ENCODE data around the gene DGUOK. TPM values are rescaled to one million over a fixed set of nuclear protein-coding genes. Genes with fewer than 3 reads are reported as not detected.
"Not testable (repeated sequence)": the region's sequence is repeated elsewhere in the genome, so short reads cannot be mapped to it uniquely, and the experiment has no call there.

DGUOK gene
- total RNA-seq, 1 donor from 2014 or later, result 98.0 TPM

DNA sequence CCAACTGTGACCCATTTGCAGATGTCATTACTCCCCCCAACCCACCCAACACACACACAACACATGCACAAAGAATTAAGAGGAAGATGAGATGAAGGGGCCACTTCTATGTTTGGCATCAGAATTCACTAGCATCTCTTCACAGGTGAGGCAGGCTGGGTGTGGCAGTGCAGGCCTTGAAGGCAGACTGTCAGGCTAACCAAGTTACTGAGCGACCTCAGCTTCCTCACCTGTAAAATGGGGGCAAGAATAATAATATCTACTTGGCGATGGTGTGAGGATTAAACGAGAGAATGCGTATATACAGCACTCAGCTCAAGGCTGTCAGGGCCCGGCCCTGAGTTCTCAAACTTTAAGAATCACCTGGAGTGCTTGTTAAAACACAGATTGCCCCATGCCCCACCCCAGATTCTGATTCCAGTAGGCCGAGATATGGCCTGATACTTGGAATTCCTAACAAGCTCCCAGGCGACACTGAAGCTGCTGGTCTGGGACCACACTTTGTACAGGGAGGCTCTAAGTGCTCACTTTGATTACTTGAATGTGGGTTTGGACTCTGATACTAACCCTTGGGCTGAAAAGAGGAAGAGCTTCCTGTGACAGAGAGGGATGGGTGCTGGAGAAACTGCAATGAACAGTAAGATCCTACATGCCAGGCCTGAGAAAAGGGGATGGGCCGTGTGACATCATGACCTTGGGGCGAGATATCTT is 32.8 kb upstream of the DGUOK start:
- Mint-ChIP-seq H3K4me1 (ENCODE audit: low read depth) (peaks cover 43% of the 10 kb centered on the region), H3K36me3 (ENCODE audit: low read depth) (no peaks in the 10 kb centered on the region), H3K9me3 (no peaks in the 10 kb centered on the region), H3K27me3 (ENCODE audit: insufficient read depth) (no peaks in the 10 kb centered on the region), H3K27ac (no peak overlapping the region), H3K4me3 (no peak overlapping the region)
- intact Hi-C loops (cut with micrococcal nuclease), result no loop called here
- DNase-seq (ENCODE audit: low spot score), result no peak

DNA sequence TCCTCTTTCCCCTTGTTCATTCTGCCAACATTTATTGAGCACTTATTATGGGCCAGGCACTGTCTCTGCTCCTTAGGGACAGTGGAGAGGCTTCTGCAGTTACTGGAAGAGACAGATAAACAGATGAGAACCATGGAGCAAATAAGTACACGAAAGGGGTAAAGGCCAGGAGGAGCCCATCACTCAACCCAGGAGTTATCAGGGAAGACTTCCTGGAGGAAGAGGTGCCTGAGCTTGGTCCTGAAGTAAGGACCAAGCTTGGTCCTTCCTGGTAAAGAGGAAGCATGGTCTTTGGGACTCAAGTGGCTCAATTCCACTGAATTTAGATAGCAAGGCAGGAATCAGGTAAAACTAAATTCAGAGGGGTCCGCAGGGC is 32.2 kb upstream of the DGUOK start:
- Mint-ChIP-seq H3K4me1 (ENCODE audit: low read depth) (peaks cover 43% of the 10 kb centered on the region), H3K4me3 (no peak overlapping the region), H3K27ac (peak overlapping the region; percentile 18), H3K27me3 (ENCODE audit: insufficient read depth) (no peaks in the 10 kb centered on the region), H3K36me3 (ENCODE audit: low read depth) (no peaks in the 10 kb centered on the region), H3K9me3 (no peaks in the 10 kb centered on the region)
- DNase-seq (ENCODE audit: low spot score), result no peak
- intact Hi-C loops (cut with micrococcal nuclease), result no loop called here

DNA sequence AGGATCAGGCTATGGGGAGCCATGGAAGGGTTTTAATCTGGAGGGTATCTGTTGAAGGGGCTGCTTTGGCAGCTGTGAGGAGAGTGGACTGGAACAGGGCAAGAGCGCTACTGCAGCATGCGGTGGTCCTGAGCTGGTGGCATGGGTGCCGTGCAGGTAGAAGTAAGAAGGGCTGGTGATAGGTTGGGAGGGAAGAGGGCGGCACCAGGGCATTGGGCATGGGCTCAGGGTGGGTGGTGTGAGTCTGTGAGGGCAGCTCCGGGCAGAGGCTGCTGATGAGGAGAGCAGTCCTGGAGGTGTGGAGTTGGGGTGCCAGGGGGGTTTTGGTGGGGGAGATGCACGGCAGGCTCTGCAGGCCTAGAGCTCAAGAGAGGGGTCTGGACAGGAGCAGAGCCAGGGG is 31.8 kb upstream of the DGUOK start:
- no peak overlapping the region for H3K4me3 Mint-ChIP-seq
- intact Hi-C loops (cut with micrococcal nuclease), result no loop called here
- H3K4me1 Mint-ChIP-seq (ENCODE audit: low read depth), result peaks cover 43% of the 10 kb centered on the region
- DNase-seq (ENCODE audit: low spot score), result no peak
- no peaks in the 10 kb centered on the region for H3K36me3 Mint-ChIP-seq (ENCODE audit: low read depth)
- H3K27ac Mint-ChIP-seq, result peak overlapping the region; percentile 18
- no peaks in the 10 kb centered on the region for H3K9me3 Mint-ChIP-seq
- no peaks in the 10 kb centered on the region for H3K27me3 Mint-ChIP-seq (ENCODE audit: insufficient read depth)

DNA sequence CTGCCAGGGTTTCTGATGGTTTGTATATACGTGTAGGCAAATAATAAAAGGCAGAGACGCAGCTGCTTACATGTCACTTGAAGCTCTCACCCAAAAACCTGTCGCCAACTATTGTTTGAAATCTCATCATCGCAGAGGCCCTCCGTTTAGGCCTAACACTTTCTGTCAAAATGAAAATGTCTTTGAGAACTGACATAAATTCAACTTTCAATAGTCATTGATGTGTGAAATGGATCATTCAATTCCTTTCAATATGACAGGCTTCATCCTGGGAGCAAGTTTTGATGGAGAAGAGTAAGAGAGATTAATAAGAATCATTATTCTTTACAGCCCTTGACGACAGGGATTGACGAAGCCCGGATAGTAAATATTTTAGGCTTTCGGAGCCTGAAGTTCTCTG is 31.2 kb upstream of the DGUOK start:
- Mint-ChIP-seq H3K4me3 (no peak overlapping the region), H3K4me1 (ENCODE audit: low read depth) (peaks cover 43% of the 10 kb centered on the region), H3K9me3 (no peaks in the 10 kb centered on the region), H3K27me3 (ENCODE audit: insufficient read depth) (peaks cover 2% of the 10 kb centered on the region), H3K36me3 (ENCODE audit: low read depth) (no peaks in the 10 kb centered on the region), H3K27ac (no peak overlapping the region)
- intact Hi-C loops (cut with micrococcal nuclease), result no loop called here
- DNase-seq (ENCODE audit: low spot score), result no peak

DNA sequence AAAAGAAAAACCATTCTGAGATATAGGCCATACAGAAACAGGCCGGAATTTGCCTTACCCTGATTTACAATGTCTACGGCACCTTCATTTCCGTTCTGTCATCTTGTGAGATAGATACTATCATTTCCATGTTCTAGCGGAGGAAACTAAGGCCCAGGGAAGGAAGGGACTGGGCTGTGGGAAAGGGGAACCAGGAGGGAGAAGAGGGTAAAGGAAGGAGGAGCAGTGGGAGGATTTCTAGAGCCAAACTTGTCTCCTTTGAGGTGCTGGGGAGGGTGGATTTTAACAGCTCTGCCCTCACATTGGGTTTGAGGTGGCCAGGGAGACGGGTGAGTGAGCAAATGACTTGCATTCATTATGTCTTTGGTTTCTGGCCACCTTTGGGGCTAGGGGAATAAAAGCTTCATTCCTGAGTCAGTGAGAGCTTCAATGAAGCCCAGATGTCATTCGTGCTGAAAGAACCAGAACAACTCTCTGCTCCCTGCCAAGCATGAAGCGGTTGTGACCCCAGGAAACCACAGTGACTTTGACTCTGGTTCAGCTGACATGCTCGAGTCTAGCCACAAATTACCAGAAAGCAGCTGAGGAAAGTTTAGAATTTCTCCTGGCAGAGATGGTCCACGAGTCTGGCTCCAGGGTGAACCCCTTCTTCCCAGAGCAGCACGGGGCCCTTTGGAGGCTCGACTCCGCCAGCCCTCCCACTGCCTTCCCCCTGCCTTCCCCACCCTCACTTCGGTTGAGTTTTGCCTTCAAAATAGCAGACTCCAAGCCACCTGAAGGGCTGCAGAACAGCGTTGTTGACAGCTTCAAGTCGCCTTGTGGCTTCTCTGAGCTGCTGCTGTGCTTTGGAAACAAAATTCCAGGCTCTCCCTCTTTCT is 30.1 kb upstream of the DGUOK start:
- no peaks in the 10 kb centered on the region for H3K36me3 Mint-ChIP-seq (ENCODE audit: low read depth)
- H3K9me3 Mint-ChIP-seq, result no peaks in the 10 kb centered on the region
- peak; percentile 22 for DNase-seq (ENCODE audit: low spot score)
- H3K4me1 Mint-ChIP-seq (ENCODE audit: low read depth), result peaks cover 43% of the 10 kb centered on the region
- peak overlapping the region; percentile 90 for H3K27ac Mint-ChIP-seq
- peaks cover 2% of the 10 kb centered on the region for H3K27me3 Mint-ChIP-seq (ENCODE audit: insufficient read depth)
- peak overlapping the region; percentile 54 for H3K4me3 Mint-ChIP-seq
- intact Hi-C loops (cut with micrococcal nuclease), result loop anchor here (1.0 kb wide), 2 partner anchors 10 to 12 kb away; no protein-coding TSS in a partner anchor

GRCh38 chr2:73897240-73897583 is 29.5 kb upstream of the DGUOK start:
- no peak overlapping the region for H3K4me3 Mint-ChIP-seq
- H3K27ac Mint-ChIP-seq, result no peak overlapping the region
- H3K9me3 Mint-ChIP-seq, result no peaks in the 10 kb centered on the region
- no peaks in the 10 kb centered on the region for H3K36me3 Mint-ChIP-seq (ENCODE audit: low read depth)
- no peak for DNase-seq (ENCODE audit: low spot score)
- peaks cover 43% of the 10 kb centered on the region for H3K4me1 Mint-ChIP-seq (ENCODE audit: low read depth)
- intact Hi-C loops (cut with micrococcal nuclease), result no loop called here
- H3K27me3 Mint-ChIP-seq (ENCODE audit: insufficient read depth), result peaks cover 2% of the 10 kb centered on the region

DNA sequence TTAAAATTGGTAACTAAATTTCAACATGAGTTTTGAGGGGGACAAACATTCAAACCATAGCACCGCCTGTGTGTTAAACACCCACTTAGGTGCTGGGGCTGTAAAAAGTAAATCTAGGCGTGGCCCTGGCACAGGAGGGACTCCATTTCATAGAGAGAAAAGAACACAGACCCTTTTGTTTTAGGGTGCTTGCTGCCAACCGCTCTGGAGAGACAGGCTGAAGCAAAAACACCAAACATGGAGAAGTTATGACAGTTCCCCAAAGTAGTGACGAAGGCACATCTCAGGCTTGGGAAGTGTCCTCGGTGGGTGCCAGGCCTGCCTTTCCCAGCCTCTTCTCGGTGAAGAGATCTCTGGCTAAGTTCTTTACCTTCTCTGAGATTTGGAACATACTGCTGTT is 28.7 kb upstream of the DGUOK start:
- no peaks in the 10 kb centered on the region for H3K9me3 Mint-ChIP-seq
- DNase-seq (ENCODE audit: low spot score), result no peak
- intact Hi-C loops (cut with micrococcal nuclease), result no loop called here
- H3K4me3 Mint-ChIP-seq, result no peak overlapping the region
- no peak overlapping the region for H3K27ac Mint-ChIP-seq
- peaks cover 43% of the 10 kb centered on the region for H3K4me1 Mint-ChIP-seq (ENCODE audit: low read depth)
- H3K27me3 Mint-ChIP-seq (ENCODE audit: insufficient read depth), result peaks cover 2% of the 10 kb centered on the region
- no peaks in the 10 kb centered on the region for H3K36me3 Mint-ChIP-seq (ENCODE audit: low read depth)

GRCh38 chr2:73899801-73900336 is 26.8 kb upstream of the DGUOK start:
- Mint-ChIP-seq H3K9me3 (no peaks in the 10 kb centered on the region), H3K27ac (no peak overlapping the region), H3K4me3 (no peak overlapping the region), H3K27me3 (ENCODE audit: insufficient read depth) (peaks cover 2% of the 10 kb centered on the region), H3K36me3 (ENCODE audit: low read depth) (no peaks in the 10 kb centered on the region), H3K4me1 (ENCODE audit: low read depth) (peaks cover 28% of the 10 kb centered on the region)
- DNase-seq (ENCODE audit: low spot score), result no peak
- intact Hi-C loops (cut with micrococcal nuclease), result no loop called here

DNA sequence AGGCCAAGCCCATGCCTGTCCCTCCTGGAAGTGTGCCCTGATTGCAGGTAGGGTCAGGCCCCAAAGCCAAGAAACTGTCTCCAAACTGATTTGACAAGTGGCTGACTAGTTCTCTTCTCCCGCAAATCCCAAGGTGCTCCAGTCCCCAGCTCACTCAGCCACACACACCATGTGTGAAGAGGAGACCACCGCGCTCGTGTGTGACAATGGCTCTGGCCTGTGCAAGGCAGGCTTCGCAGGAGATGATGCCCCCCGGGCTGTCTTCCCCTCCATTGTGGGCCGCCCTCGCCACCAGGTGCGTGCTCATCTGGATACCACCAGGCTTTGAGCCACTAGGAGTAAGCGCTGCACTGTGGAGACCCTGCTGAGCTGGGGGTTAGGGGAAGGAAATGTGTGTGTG is 25.5 kb upstream of the DGUOK start:
- Mint-ChIP-seq H3K9me3 (no peaks in the 10 kb centered on the region), H3K27ac (no peak overlapping the region), H3K36me3 (ENCODE audit: low read depth) (no peaks in the 10 kb centered on the region), H3K4me1 (ENCODE audit: low read depth) (peaks cover 16% of the 10 kb centered on the region), H3K27me3 (ENCODE audit: insufficient read depth) (peaks cover 2% of the 10 kb centered on the region), H3K4me3 (no peak overlapping the region)
- DNase-seq (ENCODE audit: low spot score), result no peak
- intact Hi-C loops (cut with micrococcal nuclease), result no loop called here

DNA sequence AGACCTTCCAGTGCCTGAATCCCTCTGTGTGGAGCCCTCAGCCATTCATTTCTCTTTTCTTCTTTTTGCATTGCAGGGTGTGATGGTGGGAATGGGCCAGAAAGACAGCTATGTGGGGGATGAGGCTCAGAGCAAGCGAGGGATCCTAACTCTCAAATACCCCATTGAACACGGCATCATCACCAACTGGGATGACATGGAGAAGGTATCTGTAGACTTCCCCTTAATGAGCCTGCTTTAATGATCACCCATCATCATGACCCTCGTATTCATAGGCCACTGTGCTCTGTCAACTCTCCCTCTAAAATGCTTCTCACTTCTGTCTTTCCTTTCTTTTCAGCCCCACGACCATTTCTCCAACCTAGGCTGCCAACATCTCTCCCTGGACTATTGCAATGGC is 24.4 kb upstream of the DGUOK start:
- H3K4me3 Mint-ChIP-seq, result no peak overlapping the region
- intact Hi-C loops (cut with micrococcal nuclease), result no loop called here
- no peak overlapping the region for H3K27ac Mint-ChIP-seq
- H3K27me3 Mint-ChIP-seq (ENCODE audit: insufficient read depth), result peaks cover 2% of the 10 kb centered on the region
- no peak for DNase-seq (ENCODE audit: low spot score)
- H3K36me3 Mint-ChIP-seq (ENCODE audit: low read depth), result no peaks in the 10 kb centered on the region
- no peaks in the 10 kb centered on the region for H3K9me3 Mint-ChIP-seq
- peaks cover 5% of the 10 kb centered on the region for H3K4me1 Mint-ChIP-seq (ENCODE audit: low read depth)

GRCh38 chr2:73903313-73903712 is 23.4 kb upstream of the DGUOK start:
- no peak overlapping the region for H3K4me3 Mint-ChIP-seq
- H3K36me3 Mint-ChIP-seq (ENCODE audit: low read depth), result no peaks in the 10 kb centered on the region
- H3K9me3 Mint-ChIP-seq, result no peaks in the 10 kb centered on the region
- no peak overlapping the region for H3K27ac Mint-ChIP-seq
- intact Hi-C loops (cut with micrococcal nuclease), result no loop called here
- peaks cover 2% of the 10 kb centered on the region for H3K27me3 Mint-ChIP-seq (ENCODE audit: insufficient read depth)
- H3K4me1 Mint-ChIP-seq (ENCODE audit: low read depth), result peaks cover 8% of the 10 kb centered on the region
- DNase-seq (ENCODE audit: low spot score), result no peak

- H3K27me3 Mint-ChIP-seq (ENCODE audit: insufficient read depth); H3K4me1 Mint-ChIP-seq (ENCODE audit: low read depth); H3K4me3 Mint-ChIP-seq; DNase-seq (ENCODE audit: low spot score); H3K36me3 Mint-ChIP-seq (ENCODE audit: low read depth); intact Hi-C loops (cut with micrococcal nuclease); H3K9me3 Mint-ChIP-seq; H3K27ac Mint-ChIP-seq: not testable (repeated sequence)
Observed at GRCh38 chr2:73903949-73904613, 22.6 kb upstream of the DGUOK start.

DNA sequence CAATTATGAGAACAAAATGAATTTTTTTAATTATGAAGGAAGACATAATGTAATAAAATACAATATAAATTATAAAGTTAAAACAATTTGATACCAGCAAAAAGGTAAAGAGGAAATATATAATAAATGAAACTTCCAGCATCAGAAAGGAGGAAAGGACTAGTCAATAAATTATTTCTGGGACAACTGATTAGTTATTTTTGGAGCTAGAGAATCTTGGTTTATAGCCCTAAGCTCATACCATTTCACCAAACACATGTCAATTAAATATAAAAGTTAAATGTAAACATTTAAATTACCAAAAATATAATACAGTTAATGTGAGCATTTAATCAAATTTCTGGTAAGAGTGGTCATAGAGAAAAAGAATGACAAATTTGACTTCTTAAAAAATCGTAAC is 21.7 kb upstream of the DGUOK start:
- peaks cover 9% of the 10 kb centered on the region for H3K4me1 Mint-ChIP-seq (ENCODE audit: low read depth)
- peaks cover 2% of the 10 kb centered on the region for H3K27me3 Mint-ChIP-seq (ENCODE audit: insufficient read depth)
- H3K4me3 Mint-ChIP-seq, result no peak overlapping the region
- no peaks in the 10 kb centered on the region for H3K36me3 Mint-ChIP-seq (ENCODE audit: low read depth)
- intact Hi-C loops (cut with micrococcal nuclease), result no loop called here
- H3K27ac Mint-ChIP-seq, result no peak overlapping the region
- no peak for DNase-seq (ENCODE audit: low spot score)
- no peaks in the 10 kb centered on the region for H3K9me3 Mint-ChIP-seq
